HepG2 (cell line): ENCODE data around the gene PPP1R15A.

Source experiments
- EZH2 ChIP-seq: conservative IDR thresholded peaks from 2 replicates; pipeline ENCODE4 v1.6.1; 2012; ENCODE audit warnings: mild to moderate bottlenecking, low read depth, low read length, moderate library complexity
- MAFK ChIP-seq, 2 experiments: IDR thresholded peaks in 1 of 2; conservative IDR thresholded peaks in 1 of 2; 2 replicates each; pipeline ENCODE4 v1.6.1; 2011; ENCODE audit warnings: improper control_type of control experiment in 2 of 2, low read length in 2 of 2
- RBM39 ChIP-seq: fragments of 200-400 bp; formaldehyde crosslinking; IDR thresholded peaks from one replicate; pipeline ENCODE4 v1.6.1; 2018; ENCODE audit warnings: antibody characterized with exemption, mild to moderate bottlenecking, low read depth, low read length; ENCODE audit not compliant: poor library complexity, severe bottlenecking
- ZNF232 ChIP-seq: sonication (generic); formaldehyde crosslinking; IDR thresholded peaks from 2 replicates; pipeline ENCODE4 v1.4.0; 2020; ENCODE audit warnings: missing genetic modification reagents, borderline replicate concordance
- ZNF24 ChIP-seq: fragments of 450-650 bp; IDR thresholded peaks from 2 replicates; pipeline ENCODE4 v1.6.1; 2017; ENCODE audit warnings: antibody characterized with exemption, mild to moderate bottlenecking
- ZNF563 ChIP-seq: sonication (generic); formaldehyde crosslinking; IDR thresholded peaks from 2 replicates; pipeline ENCODE4 v1.8.0; 2022; ENCODE audit warnings: mild to moderate bottlenecking, moderate library complexity, missing genetic modification reagents
- ZNF709 ChIP-seq: sonication (generic); formaldehyde crosslinking; IDR thresholded peaks from 2 replicates; pipeline ENCODE4 v1.5.0; 2020; ENCODE audit warnings: mild to moderate bottlenecking, missing genetic modification reagents
- TF ChIP-seq, protein P1 (sequence below): sonication (generic); formaldehyde crosslinking; IDR thresholded peaks from 2 replicates; pipeline ENCODE4 v1.8.1; 2023; ENCODE audit warnings: mild to moderate bottlenecking, inconsistent platforms, moderate library complexity, missing genetic modification reagents, borderline replicate concordance

DNA sequence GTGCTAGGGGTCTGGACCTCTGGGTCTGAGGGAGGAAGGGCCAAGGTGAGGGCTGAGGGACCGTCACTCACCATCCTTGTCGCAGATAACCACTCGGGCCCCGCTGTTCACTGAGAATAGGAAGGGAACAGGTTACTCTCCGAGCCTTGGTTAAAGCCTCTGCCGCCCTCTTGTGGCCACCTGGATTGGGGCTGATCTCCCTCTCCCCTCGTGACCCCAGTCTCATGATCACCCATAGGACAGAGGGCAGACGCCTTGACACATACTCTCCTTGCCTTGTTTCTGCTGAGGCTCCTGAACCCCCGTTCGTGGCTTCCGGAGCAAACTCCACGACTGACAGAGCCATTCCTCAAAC is 36.5 kb upstream of the PPP1R15A start:
- TF ChIP-seq RBM39, result no peak
- TF ChIP-seq ZNF24, result no peak
- no peak for TF ChIP-seq MAFK (conservative IDR thresholded peaks at IDR 0.05 in 1 of 2, IDR thresholded peaks at IDR 0.05 in 1 of 2; ENCODE audit: low read length in 2 of 2)
- no peak for TF ChIP-seq EZH2
- TF ChIP-seq, protein P1, sequence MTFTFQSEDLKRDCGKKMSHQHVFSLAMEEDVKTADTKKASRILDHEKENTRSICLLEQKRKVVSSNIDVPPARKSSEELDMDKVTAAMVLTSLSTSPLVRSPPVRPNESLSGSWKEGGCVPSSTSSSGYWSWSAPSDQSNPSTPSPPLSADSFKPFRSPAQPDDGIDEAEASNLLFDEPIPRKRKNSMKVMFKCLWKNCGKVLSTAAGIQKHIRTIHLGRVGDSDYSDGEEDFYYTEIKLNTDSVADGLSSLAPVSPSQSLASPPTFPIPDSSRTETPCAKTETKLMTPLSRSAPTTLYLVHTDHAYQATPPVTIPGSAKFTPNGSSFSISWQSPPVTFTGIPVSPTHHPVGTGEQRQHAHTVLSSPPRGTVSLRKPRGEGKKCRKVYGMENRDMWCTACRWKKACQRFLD (CRISPR knock-in tag), result no peak
- no peak for TF ChIP-seq ZNF709 (CRISPR knock-in tag)
- no peak for TF ChIP-seq ZNF232 (CRISPR knock-in tag)
- TF ChIP-seq ZNF563 (CRISPR knock-in tag), result no peak; the same call in 1 of the 2 replicates
